GM23338 (cell line): ENCODE data around the gene MRPL30. TPM values are rescaled to one million over a fixed set of nuclear protein-coding genes. Genes with fewer than 3 reads are reported as not detected.

Source experiments
- ATAC-seq: fragments of 200-7000 bp; cut with Tn5 transposase; 3 replicates; pipeline ENCODE4 v1.9.1; 2020
- DNase-seq: peaks from one replicate; pipeline ENCODE4 v3.0.0-alpha.2; 2015; ENCODE audit warnings: low spot score
- H2AFZ ChIP-seq: fragments of 200-600 bp; sonication (generic); 2 replicates; pipeline ENCODE4 v1.8.0; 2016; ENCODE audit warnings: antibody characterized with exemption, mild to moderate bottlenecking, moderate library complexity
- H3F3A ChIP-seq: fragments of 200-600 bp; sonication (generic); replicated peaks from 2 replicates; pipeline ENCODE4 v1.8.0; 2017; ENCODE audit warnings: antibody characterized with exemption, mixed run types, low read depth
- H3K27ac ChIP-seq: fragments of 200-600 bp; sonication (generic); 2 replicates; pipeline ENCODE4 v1.6.1; 2016; ENCODE audit warnings: low read depth
- H3K27me3 ChIP-seq: fragments of 200-600 bp; sonication (generic); 2 replicates; pipeline ENCODE4 v1.8.0; 2016; ENCODE audit warnings: mild to moderate bottlenecking, mixed run types, moderate library complexity; ENCODE audit not compliant: insufficient read depth
- H3K36me3 ChIP-seq: fragments of 200-600 bp; sonication (generic); 2 replicates; pipeline ENCODE4 v1.8.0; 2016; ENCODE audit warnings: mild to moderate bottlenecking; ENCODE audit not compliant: insufficient read depth
- H3K4me1 ChIP-seq: fragments of 200-600 bp; sonication (generic); 2 replicates; pipeline ENCODE4 v1.8.0; 2016; ENCODE audit warnings: mild to moderate bottlenecking, moderate library complexity; ENCODE audit not compliant: insufficient read depth
- H3K4me2 ChIP-seq: fragments of 200-600 bp; sonication (generic); 2 replicates; pipeline ENCODE4 v1.7.1; 2017; ENCODE audit warnings: mixed run types
- H3K4me3 ChIP-seq: fragments of 200-600 bp; sonication (generic); 2 replicates; pipeline ENCODE4 v1.6.1; 2016; ENCODE audit warnings: mixed run types
- H3K79me2 ChIP-seq: fragments of 200-600 bp; sonication (generic); replicated peaks from 2 replicates; pipeline ENCODE4 v1.8.0; 2017; ENCODE audit warnings: mild to moderate bottlenecking; ENCODE audit not compliant: insufficient read depth
- H3K9me2 ChIP-seq: fragments of 200-600 bp; sonication (generic); 2 replicates; pipeline ENCODE4 v1.8.0; 2017; ENCODE audit not compliant: insufficient read depth
- H4K20me1 ChIP-seq: fragments of 200-600 bp; sonication (generic); replicated peaks from 2 replicates; pipeline ENCODE4 v1.8.0; 2017; ENCODE audit warnings: mild to moderate bottlenecking; ENCODE audit not compliant: insufficient read depth
- H3K27ac Mint-ChIP-seq: 2 replicates; pipeline ENCODE4 v1.8.0; 2020; ENCODE audit warnings: inconsistent platforms, mild to moderate bottlenecking, moderate library complexity, mixed read lengths
- H3K27me3 Mint-ChIP-seq: 3 replicates; pipeline ENCODE4 v1.8.0; 2022; ENCODE audit warnings: low read depth, mild to moderate bottlenecking, moderate library complexity, mixed read lengths, inconsistent platforms; ENCODE audit not compliant: insufficient read depth, poor library complexity
- H3K36me3 Mint-ChIP-seq: 3 replicates; pipeline ENCODE4 v1.8.0; 2021; ENCODE audit warnings: low read depth, mild to moderate bottlenecking, inconsistent platforms, moderate library complexity, mixed read lengths
- H3K4me1 Mint-ChIP-seq: 3 replicates; pipeline ENCODE4 v1.8.0; 2020; ENCODE audit warnings: mild to moderate bottlenecking, inconsistent platforms, mixed read lengths
- H3K4me3 Mint-ChIP-seq: 3 replicates; pipeline ENCODE4 v1.8.0; 2021; ENCODE audit warnings: moderate library complexity, mild to moderate bottlenecking, inconsistent platforms, mixed read lengths
- H3K9me3 Mint-ChIP-seq: 3 replicates; pipeline ENCODE4 v1.8.0; 2020; ENCODE audit warnings: moderate library complexity, mild to moderate bottlenecking, inconsistent platforms, mixed read lengths
- CREB1 ChIP-seq: fragments of 250-450 bp; sonication (Bioruptor Pico); IDR thresholded peaks from 2 replicates; pipeline ENCODE4 v1.5.0; 2020; ENCODE audit warnings: low read depth, mild to moderate bottlenecking, moderate library complexity
- EZH2 ChIP-seq: fragments of 200-600 bp; sonication (generic); IDR thresholded peaks from one replicate; pipeline ENCODE4 v1.8.0; 2017; ENCODE audit warnings: antibody characterized with exemption, mild to moderate bottlenecking, low read depth; ENCODE audit not compliant: unreplicated experiment
- EZH2phosphoT487 ChIP-seq: fragments of 200-600 bp; sonication (generic); IDR thresholded peaks from one replicate; pipeline ENCODE4 v1.8.1; 2018; ENCODE audit warnings: antibody characterized with exemption; ENCODE audit not compliant: unreplicated experiment
- JUNB ChIP-seq: IDR thresholded peaks from one replicate; pipeline ENCODE4 v1.6.1; 2016; ENCODE audit warnings: antibody characterized with exemption; ENCODE audit not compliant: unreplicated experiment
- NANOG ChIP-seq: IDR thresholded peaks from 2 replicates; pipeline ENCODE4 v1.6.1; 2016; ENCODE audit warnings: antibody characterized with exemption, borderline replicate concordance
- POLR2AphosphoS5 ChIP-seq: IDR thresholded peaks from 2 replicates; pipeline ENCODE4 v1.6.1; 2016; ENCODE audit warnings: antibody characterized with exemption, low read depth
- STAT1 ChIP-seq: IDR thresholded peaks from one replicate; pipeline ENCODE4 v1.6.1; 2016; ENCODE audit warnings: antibody characterized with exemption; ENCODE audit not compliant: unreplicated experiment
- ZNF114 ChIP-seq: fragments of 250-450 bp; sonication (Bioruptor Pico); IDR thresholded peaks from 2 replicates; pipeline ENCODE4 v1.5.0; 2020; ENCODE audit warnings: mild to moderate bottlenecking, moderate library complexity
- ZNF331 ChIP-seq: fragments of 250-450 bp; sonication (Bioruptor Pico); IDR thresholded peaks from 2 replicates; pipeline ENCODE4 v1.5.0; 2020; ENCODE audit warnings: low read depth, mild to moderate bottlenecking, moderate library complexity
- polyA plus RNA-seq: library from polyadenylated mRNA; unstranded; fragments of >200 nt; fragmentation: Nextera tagmentation; extraction: Ambion mirVana; gene quantifications from 2 replicates; pipeline ENCODE4 v1.2.1, GENCODE V29; 2016
- total RNA-seq: library from RNA; depleted of rRNA; stranded (reverse); fragments of >200 nt; shearing (Covaris generic); gene quantifications from 2 replicates; pipeline ENCODE4 v1.2.3, GENCODE V29; 2014
- TF ChIP-seq, protein P1 (sequence below): IDR thresholded peaks from one replicate; pipeline ENCODE4 v1.6.1; 2018; ENCODE audit warnings: antibody characterized with exemption; ENCODE audit not compliant: unreplicated experiment
- TF ChIP-seq, protein P2 (sequence below): IDR thresholded peaks from 2 replicates; pipeline ENCODE4 v1.6.1; 2016; ENCODE audit warnings: antibody characterized with exemption
- TF ChIP-seq, protein P3 (sequence below): fragments of 250-450 bp; sonication (Bioruptor Pico); IDR thresholded peaks from 2 replicates; pipeline ENCODE4 v1.5.0; 2020; ENCODE audit warnings: mild to moderate bottlenecking, moderate library complexity
- TF ChIP-seq, protein P4 (sequence below), 2 experiments: fragments of 200-600 bp in 1 of 2; sonication (generic) in 1 of 2; conservative IDR thresholded peaks; 2 replicates each; pipeline versions ENCODE4 v1.5.1 to v1.6.1; 2016 to 2017; ENCODE audit warnings: antibody characterized with exemption in 2 of 2, low read depth in 2 of 2, mild to moderate bottlenecking in 2 of 2, moderate library complexity in 1 of 2

The MRPL30 gene
- total and polyA plus RNA-seq, 2 experiments from 2014 or later: 51.4 to 53.7 TPM

DNA sequence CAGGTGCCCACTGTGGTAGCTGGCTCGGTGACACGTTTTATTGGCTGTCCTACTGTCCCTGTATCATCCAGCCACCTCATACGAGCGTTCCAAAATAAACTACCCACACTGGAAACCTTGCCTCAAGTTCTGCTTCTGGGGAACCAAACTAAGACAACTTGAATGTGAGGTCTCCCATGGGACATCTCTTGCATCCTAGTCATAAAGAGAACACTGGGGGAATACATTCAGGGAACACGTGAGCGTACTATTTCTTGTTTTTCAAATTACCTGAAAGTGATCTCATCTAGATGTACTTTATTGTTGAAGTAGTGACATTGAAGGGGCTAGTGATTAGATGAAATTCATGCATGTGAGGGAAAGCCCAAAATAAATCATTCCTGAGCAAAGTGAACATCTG lies 59.4 kb downstream of the MRPL30 start:
- no peaks in the 10 kb centered on the region; the same call in 2 of the 3 replicates for H3K9me3 Mint-ChIP-seq
- H3F3A ChIP-seq: no peaks in the 10 kb centered on the region
- TF ChIP-seq NANOG: no peak
- TF ChIP-seq ZNF114 (CRISPR knock-in tag): no peak
- TF ChIP-seq EZH2: no peak
- TF ChIP-seq, protein P1, sequence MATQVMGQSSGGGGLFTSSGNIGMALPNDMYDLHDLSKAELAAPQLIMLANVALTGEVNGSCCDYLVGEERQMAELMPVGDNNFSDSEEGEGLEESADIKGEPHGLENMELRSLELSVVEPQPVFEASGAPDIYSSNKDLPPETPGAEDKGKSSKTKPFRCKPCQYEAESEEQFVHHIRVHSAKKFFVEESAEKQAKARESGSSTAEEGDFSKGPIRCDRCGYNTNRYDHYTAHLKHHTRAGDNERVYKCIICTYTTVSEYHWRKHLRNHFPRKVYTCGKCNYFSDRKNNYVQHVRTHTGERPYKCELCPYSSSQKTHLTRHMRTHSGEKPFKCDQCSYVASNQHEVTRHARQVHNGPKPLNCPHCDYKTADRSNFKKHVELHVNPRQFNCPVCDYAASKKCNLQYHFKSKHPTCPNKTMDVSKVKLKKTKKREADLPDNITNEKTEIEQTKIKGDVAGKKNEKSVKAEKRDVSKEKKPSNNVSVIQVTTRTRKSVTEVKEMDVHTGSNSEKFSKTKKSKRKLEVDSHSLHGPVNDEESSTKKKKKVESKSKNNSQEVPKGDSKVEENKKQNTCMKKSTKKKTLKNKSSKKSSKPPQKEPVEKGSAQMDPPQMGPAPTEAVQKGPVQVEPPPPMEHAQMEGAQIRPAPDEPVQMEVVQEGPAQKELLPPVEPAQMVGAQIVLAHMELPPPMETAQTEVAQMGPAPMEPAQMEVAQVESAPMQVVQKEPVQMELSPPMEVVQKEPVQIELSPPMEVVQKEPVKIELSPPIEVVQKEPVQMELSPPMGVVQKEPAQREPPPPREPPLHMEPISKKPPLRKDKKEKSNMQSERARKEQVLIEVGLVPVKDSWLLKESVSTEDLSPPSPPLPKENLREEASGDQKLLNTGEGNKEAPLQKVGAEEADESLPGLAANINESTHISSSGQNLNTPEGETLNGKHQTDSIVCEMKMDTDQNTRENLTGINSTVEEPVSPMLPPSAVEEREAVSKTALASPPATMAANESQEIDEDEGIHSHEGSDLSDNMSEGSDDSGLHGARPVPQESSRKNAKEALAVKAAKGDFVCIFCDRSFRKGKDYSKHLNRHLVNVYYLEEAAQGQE: no peak
- TF ChIP-seq, protein P2, sequence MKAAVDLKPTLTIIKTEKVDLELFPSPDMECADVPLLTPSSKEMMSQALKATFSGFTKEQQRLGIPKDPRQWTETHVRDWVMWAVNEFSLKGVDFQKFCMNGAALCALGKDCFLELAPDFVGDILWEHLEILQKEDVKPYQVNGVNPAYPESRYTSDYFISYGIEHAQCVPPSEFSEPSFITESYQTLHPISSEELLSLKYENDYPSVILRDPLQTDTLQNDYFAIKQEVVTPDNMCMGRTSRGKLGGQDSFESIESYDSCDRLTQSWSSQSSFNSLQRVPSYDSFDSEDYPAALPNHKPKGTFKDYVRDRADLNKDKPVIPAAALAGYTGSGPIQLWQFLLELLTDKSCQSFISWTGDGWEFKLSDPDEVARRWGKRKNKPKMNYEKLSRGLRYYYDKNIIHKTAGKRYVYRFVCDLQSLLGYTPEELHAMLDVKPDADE: no peak
- TF ChIP-seq, protein P3, sequence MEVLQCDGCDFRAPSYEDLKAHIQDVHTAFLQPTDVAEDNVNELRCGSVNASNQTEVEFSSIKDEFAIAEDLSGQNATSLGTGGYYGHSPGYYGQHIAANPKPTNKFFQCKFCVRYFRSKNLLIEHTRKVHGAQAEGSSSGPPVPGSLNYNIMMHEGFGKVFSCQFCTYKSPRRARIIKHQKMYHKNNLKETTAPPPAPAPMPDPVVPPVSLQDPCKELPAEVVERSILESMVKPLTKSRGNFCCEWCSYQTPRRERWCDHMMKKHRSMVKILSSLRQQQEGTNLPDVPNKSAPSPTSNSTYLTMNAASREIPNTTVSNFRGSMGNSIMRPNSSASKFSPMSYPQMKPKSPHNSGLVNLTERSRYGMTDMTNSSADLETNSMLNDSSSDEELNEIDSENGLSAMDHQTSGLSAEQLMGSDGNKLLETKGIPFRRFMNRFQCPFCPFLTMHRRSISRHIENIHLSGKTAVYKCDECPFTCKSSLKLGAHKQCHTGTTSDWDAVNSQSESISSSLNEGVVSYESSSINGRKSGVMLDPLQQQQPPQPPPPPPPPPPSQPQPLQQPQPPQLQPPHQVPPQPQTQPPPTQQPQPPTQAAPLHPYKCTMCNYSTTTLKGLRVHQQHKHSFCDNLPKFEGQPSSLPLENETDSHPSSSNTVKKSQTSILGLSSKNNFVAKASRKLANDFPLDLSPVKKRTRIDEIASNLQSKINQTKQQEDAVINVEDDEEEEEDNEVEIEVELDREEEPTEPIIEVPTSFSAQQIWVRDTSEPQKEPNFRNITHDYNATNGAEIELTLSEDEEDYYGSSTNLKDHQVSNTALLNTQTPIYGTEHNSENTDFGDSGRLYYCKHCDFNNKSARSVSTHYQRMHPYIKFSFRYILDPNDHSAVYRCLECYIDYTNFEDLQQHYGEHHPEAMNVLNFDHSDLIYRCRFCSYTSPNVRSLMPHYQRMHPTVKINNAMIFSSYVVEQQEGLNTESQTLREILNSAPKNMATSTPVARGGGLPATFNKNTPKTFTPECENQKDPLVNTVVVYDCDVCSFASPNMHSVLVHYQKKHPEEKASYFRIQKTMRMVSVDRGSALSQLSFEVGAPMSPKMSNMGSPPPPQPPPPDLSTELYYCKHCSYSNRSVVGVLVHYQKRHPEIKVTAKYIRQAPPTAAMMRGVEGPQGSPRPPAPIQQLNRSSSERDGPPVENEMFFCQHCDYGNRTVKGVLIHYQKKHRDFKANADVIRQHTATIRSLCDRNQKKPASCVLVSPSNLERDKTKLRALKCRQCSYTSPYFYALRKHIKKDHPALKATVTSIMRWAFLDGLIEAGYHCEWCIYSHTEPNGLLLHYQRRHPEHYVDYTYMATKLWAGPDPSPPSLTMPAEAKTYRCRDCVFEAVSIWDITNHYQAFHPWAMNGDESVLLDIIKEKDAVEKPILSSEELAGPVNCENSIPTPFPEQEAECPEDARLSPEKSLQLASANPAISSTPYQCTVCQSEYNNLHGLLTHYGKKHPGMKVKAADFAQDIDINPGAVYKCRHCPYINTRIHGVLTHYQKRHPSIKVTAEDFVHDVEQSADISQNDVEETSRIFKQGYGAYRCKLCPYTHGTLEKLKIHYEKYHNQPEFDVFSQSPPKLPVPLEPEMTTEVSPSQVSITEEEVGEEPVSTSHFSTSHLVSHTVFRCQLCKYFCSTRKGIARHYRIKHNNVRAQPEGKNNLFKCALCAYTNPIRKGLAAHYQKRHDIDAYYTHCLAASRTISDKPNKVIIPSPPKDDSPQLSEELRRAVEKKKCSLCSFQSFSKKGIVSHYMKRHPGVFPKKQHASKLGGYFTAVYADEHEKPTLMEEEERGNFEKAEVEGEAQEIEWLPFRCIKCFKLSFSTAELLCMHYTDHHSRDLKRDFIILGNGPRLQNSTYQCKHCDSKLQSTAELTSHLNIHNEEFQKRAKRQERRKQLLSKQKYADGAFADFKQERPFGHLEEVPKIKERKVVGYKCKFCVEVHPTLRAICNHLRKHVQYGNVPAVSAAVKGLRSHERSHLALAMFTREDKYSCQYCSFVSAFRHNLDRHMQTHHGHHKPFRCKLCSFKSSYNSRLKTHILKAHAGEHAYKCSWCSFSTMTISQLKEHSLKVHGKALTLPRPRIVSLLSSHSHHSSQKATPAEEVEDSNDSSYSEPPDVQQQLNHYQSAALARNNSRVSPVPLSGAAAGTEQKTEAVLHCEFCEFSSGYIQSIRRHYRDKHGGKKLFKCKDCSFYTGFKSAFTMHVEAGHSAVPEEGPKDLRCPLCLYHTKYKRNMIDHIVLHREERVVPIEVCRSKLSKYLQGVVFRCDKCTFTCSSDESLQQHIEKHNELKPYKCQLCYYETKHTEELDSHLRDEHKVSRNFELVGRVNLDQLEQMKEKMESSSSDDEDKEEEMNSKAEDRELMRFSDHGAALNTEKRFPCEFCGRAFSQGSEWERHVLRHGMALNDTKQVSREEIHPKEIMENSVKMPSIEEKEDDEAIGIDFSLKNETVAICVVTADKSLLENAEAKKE: no peak
- no peak for TF ChIP-seq JUNB
- no peak for TF ChIP-seq STAT1
- TF ChIP-seq EZH2phosphoT487: no peak
- TF ChIP-seq, protein P4, sequence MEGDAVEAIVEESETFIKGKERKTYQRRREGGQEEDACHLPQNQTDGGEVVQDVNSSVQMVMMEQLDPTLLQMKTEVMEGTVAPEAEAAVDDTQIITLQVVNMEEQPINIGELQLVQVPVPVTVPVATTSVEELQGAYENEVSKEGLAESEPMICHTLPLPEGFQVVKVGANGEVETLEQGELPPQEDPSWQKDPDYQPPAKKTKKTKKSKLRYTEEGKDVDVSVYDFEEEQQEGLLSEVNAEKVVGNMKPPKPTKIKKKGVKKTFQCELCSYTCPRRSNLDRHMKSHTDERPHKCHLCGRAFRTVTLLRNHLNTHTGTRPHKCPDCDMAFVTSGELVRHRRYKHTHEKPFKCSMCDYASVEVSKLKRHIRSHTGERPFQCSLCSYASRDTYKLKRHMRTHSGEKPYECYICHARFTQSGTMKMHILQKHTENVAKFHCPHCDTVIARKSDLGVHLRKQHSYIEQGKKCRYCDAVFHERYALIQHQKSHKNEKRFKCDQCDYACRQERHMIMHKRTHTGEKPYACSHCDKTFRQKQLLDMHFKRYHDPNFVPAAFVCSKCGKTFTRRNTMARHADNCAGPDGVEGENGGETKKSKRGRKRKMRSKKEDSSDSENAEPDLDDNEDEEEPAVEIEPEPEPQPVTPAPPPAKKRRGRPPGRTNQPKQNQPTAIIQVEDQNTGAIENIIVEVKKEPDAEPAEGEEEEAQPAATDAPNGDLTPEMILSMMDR (conservative IDR thresholded peaks at IDR 0.05; ENCODE audit: low read depth in 2 of 2): no peak
- no peak for TF ChIP-seq ZNF331 (CRISPR knock-in tag)
- no peak for TF ChIP-seq CREB1 (CRISPR knock-in tag)
- TF ChIP-seq POLR2AphosphoS5: no peak
- H3K27ac ChIP-seq: no peak overlapping the region
- no peaks in the 10 kb centered on the region for H3K36me3 Mint-ChIP-seq
- no peak overlapping the region for H3K4me3 ChIP-seq
- H2AFZ ChIP-seq: no peak overlapping the region
- no peaks in the 10 kb centered on the region for H3K36me3 ChIP-seq
- ATAC-seq: no peak
- H3K4me3 Mint-ChIP-seq: no peak overlapping the region
- H3K4me2 ChIP-seq: no peak overlapping the region
- H3K4me1 Mint-ChIP-seq: no peaks in the 10 kb centered on the region
- H3K4me1 ChIP-seq: no peaks in the 10 kb centered on the region
- H3K27me3 Mint-ChIP-seq: peaks cover 4% of the 10 kb centered on the region
- H3K27me3 ChIP-seq: no peaks in the 10 kb centered on the region
- H3K9me2 ChIP-seq: no peaks in the 10 kb centered on the region
- H3K79me2 ChIP-seq: no peaks in the 10 kb centered on the region
- H3K27ac Mint-ChIP-seq: no peak overlapping the region
- no peak for DNase-seq
- no peaks in the 10 kb centered on the region for H4K20me1 ChIP-seq
